Breast epithelium (tissue), 4 donors: ENCODE results near the gene SAC3D1. TPM values are rescaled to one million over a fixed set of nuclear protein-coding genes. Genes with fewer than 3 reads are reported as not detected.

Source experiments
- DNase-seq, 2 donors: peaks; one replicate each; pipeline ENCODE4 v3.0.0-alpha.2; 2019; ENCODE audit warnings: low spot score in 2 of 2
- H3K27ac ChIP-seq, 2 donors: fragments of 200-600 bp; sonication (generic) in 1 of 2; one replicate each; pipeline ENCODE4 v1.5.1; 2016 to 2019; ENCODE audit warnings: mild to moderate bottlenecking in 1 of 2
- H3K27me3 ChIP-seq, 2 donors: fragments of 200-600 bp; sonication (generic) in 1 of 2; one replicate each; pipeline versions ENCODE4 v1.5.1 to v1.6.0; 2017 to 2019; ENCODE audit warnings: control low read depth in 1 of 2, mild to moderate bottlenecking in 1 of 2
- H3K36me3 ChIP-seq: fragments of 200-600 bp; one replicate; pipeline ENCODE4 v1.5.1; 2019
- H3K4me1 ChIP-seq, 2 donors: fragments of 200-600 bp; sonication (generic); one replicate each; pipeline ENCODE4 v1.5.1; 2016 to 2019; ENCODE audit warnings: control low read depth in 1 of 2
- H3K4me3 ChIP-seq, 3 donors: fragments of 200-600 bp; sonication (generic); 1 replicate in 2 of 3; 2 replicates in 1 of 3; pipeline ENCODE4 v1.5.1; 2016 to 2019; ENCODE audit warnings: mild to moderate bottlenecking in 3 of 3, moderate library complexity in 2 of 3
- H3K9me3 ChIP-seq, 2 donors: fragments of 200-600 bp; sonication (generic) in 1 of 2; one replicate each; pipeline ENCODE4 v1.5.1; 2016 to 2019; ENCODE audit warnings: control low read depth in 1 of 2
- POLR2A ChIP-seq: fragments of 450-650 bp; IDR thresholded peaks from one replicate; pipeline ENCODE4 v1.6.1; 2016; ENCODE audit warnings: antibody characterized with exemption, mild to moderate bottlenecking, moderate library complexity
- POLR2AphosphoS5 ChIP-seq, 3 donors: sonication (generic); formaldehyde crosslinking; IDR thresholded peaks; one replicate each; pipeline ENCODE4 v1.6.1; 2017; ENCODE audit warnings: antibody characterized with exemption in 3 of 3
- intact Hi-C: fragments of 100-400 bp; cut with DNase I; formaldehyde crosslinking; loops from one replicate; pipeline ENCODE4 v1.15.1; 2023; ENCODE audit warnings: low total_unique reads
- total RNA-seq, 3 donors: library from RNA; depleted of rRNA; stranded (reverse); fragments of >200 nt; gene quantifications; one replicate each; pipeline ENCODE4 v1.1.0, GENCODE V29; 2016
- TF ChIP-seq, protein P1 (sequence below), 3 donors: fragments of 450-650 bp; IDR thresholded peaks; one replicate each; pipeline ENCODE4 v1.5.1; 2016 to 2017; ENCODE audit warnings: antibody characterized with exemption in 3 of 3, mild to moderate bottlenecking in 3 of 3, moderate library complexity in 3 of 3

The SAC3D1 gene
- total RNA-seq, 3 donors from 2014 or later = 7.5 to 9.2 (median 7.5) TPM

DNA sequence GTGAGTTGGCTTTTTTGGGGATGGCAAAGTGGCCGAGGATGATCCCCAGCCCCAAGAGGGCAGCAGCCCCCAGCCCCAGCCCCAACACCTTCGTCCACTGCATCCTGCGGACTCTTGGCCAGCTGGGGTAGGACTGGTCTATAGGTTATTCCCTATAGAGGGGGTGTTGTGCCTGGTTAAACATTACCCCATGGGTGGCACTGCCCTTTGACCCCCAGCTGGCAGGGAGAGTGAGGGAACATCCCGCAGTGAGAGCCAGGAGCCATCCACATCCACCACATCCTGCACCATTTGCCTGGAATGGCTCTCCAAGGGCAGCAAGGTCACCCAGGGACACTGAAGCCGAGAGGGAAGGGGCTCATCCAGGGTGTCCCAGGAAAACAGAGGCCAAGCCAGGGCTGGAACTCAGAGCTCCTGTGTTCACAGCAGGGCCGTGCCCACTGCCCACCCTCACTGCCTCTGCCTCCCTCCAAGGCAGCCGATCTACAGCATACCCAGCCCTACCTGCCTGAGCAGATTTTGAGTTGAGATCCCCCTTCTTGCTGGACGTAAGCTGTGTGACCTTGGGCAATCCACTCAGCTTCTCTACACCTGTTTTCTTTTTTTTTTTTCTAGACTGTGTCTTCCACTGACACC lies 17.5 kb downstream of the SAC3D1 start, which contains the start of gene NAALADL1:
NAALADL1 (minus strand) TSS at position 135 of the 636 bp plus-strand sequence; CDS start at position 103, 32 bp downstream.
- no peaks in the 10 kb centered on the region for H3K9me3 ChIP-seq
- no peaks in the 10 kb centered on the region for H3K4me1 ChIP-seq
- H3K4me3 ChIP-seq = no peak within 1 kb of the TSS
- no peak for DNase-seq
- TF ChIP-seq POLR2AphosphoS5 (IDR thresholded peaks at IDR 0.05) = no peak
- TF ChIP-seq, protein P1, sequence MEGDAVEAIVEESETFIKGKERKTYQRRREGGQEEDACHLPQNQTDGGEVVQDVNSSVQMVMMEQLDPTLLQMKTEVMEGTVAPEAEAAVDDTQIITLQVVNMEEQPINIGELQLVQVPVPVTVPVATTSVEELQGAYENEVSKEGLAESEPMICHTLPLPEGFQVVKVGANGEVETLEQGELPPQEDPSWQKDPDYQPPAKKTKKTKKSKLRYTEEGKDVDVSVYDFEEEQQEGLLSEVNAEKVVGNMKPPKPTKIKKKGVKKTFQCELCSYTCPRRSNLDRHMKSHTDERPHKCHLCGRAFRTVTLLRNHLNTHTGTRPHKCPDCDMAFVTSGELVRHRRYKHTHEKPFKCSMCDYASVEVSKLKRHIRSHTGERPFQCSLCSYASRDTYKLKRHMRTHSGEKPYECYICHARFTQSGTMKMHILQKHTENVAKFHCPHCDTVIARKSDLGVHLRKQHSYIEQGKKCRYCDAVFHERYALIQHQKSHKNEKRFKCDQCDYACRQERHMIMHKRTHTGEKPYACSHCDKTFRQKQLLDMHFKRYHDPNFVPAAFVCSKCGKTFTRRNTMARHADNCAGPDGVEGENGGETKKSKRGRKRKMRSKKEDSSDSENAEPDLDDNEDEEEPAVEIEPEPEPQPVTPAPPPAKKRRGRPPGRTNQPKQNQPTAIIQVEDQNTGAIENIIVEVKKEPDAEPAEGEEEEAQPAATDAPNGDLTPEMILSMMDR (IDR thresholded peaks at IDR 0.05) = no peak
- TF ChIP-seq POLR2A = no peak
- H3K27ac ChIP-seq = no peak within 1 kb of the TSS
- intact Hi-C loops = no loop called here
- no peaks in the 10 kb centered on the region for H3K36me3 ChIP-seq
- no peaks in the 10 kb centered on the region for H3K27me3 ChIP-seq

DNA sequence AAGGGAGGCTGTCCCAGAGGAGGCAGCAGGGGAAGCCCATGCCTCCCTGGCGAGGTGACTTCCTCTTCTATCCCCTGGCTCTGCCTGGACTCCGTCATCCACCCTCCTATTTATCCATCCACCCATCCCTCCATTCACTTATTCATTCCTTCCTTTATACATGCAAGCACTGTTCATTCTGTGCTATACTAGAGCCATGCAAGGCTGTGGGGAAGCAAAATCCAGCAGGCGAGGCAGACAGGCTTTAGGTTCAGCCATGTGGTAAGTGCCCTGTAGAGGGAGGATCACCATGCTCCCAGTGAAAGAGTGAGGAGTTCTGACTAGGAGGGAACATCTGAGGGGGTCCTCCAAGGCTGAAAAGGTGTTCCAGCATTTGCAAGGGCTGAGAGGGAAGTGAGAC lies 18.5 kb downstream of the SAC3D1 start:
- Histone ChIP-seq H3K27me3 (no peaks in the 10 kb centered on the region), H3K27ac (no peak overlapping the region), H3K4me3 (no peak overlapping the region), H3K9me3 (no peaks in the 10 kb centered on the region), H3K36me3 (no peaks in the 10 kb centered on the region), H3K4me1 (no peaks in the 10 kb centered on the region)
- intact Hi-C loops = no loop called here
- TF ChIP-seq POLR2A (no peak), POLR2AphosphoS5 (IDR thresholded peaks at IDR 0.05) (no peak)
- TF ChIP-seq, protein P1 (IDR thresholded peaks at IDR 0.05) = no peak
- no peak for DNase-seq

DNA sequence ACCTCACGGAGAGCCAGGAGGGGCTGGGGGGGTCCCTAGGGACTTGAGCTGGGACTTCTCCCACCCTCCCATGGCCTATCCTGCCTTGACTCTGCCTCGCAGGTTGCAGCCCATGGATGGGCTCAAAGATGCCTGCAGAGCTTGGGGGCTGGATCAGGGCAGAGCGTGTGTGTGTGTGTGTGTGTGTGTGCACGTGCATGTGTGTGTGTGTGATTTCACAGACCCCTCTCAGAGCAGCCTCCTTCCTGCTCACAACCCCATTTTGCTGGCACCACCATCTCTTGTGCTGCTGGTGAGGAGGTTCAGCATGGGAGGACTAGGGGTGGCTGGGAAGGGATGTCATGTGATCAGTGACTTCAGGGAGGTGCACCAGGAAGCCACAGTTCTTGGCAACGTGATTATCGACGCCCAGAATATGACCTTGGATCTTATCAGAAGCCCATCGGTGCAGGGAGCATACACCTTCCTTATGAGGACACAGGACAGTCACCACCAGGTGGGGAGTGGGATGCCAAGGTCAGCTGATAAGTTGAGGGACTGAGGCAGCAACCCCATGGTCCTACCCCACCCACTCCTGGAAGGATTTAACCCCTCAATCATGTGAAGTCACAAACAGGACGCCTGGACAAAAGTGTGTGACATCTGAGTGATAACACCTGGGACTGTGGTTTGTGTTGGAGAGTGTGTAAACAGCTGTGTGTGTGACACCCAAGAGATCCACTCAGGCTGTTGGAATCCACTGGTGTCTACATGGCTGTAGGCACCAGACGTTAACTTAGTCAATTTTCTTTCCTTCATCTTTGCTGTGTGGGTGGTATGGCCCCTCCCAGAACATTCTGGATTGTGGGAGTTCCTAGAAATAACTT lies 19.2 kb downstream of the SAC3D1 start:
- Histone ChIP-seq H3K9me3 (no peaks in the 10 kb centered on the region), H3K4me3 (no peak overlapping the region), H3K27ac (no peak overlapping the region), H3K36me3 (no peaks in the 10 kb centered on the region), H3K27me3 (no peaks in the 10 kb centered on the region), H3K4me1 (no peaks in the 10 kb centered on the region)
- no peak for DNase-seq
- no peak for TF ChIP-seq POLR2A
- TF ChIP-seq, protein P1 (IDR thresholded peaks at IDR 0.05) = no peak
- no peak for TF ChIP-seq POLR2AphosphoS5 (IDR thresholded peaks at IDR 0.05)
- intact Hi-C loops = no loop called here

DNA sequence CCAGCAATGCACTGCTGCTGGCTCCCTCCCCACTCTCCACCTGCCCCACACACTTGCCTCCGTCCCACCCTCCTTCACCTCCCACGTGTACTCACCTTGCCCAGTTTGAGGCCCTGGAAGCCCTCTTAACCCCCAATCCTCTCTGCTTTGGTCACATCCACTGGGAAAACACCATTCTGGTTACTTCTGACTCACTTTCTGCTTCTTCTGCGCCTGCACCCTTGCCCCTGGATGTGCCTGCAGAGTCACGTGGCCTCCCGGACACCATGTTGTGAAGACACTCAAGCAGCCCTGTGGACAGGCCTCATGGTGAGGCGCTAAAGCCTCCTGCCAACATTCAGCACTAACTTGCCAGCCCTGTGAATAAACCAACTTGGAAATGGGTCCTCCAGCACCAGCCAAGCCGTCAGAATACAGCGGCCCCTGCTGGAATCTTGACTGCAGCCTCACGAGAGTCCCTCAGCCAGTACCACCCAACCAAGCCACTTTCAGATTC lies 20.0 kb downstream of the SAC3D1 start:
- Histone ChIP-seq H3K27me3 (no peaks in the 10 kb centered on the region), H3K27ac (no peak overlapping the region), H3K4me1 (no peaks in the 10 kb centered on the region), H3K36me3 (no peaks in the 10 kb centered on the region), H3K9me3 (no peaks in the 10 kb centered on the region), H3K4me3 (no peak overlapping the region)
- intact Hi-C loops = no loop called here
- no peak for DNase-seq
- TF ChIP-seq, protein P1 (IDR thresholded peaks at IDR 0.05) = no peak
- TF ChIP-seq POLR2AphosphoS5 (IDR thresholded peaks at IDR 0.05) (no peak), POLR2A (no peak)

DNA sequence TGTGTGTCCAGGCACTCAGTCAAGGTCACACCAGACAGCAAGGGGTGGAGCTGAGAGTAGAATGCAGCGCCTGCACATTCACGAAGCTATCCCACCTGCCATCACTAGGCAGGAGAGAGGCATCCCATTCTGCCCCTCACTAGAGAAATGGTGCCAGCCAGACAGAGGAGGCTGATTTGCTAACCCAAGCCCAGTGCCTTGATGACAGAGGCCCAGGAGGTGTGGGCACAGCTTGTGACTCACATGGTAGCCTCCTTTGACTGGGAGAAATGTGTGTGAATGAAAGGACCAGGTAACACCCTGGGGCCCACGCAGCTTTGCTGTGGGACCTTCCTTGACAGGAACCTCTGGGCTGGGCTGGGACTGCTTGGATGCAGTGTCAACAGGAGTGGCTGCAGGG lies 22.5 kb downstream of the SAC3D1 start:
- no peak for DNase-seq
- TF ChIP-seq, protein P1 (IDR thresholded peaks at IDR 0.05) = no peak
- TF ChIP-seq POLR2AphosphoS5 (IDR thresholded peaks at IDR 0.05) (no peak), POLR2A (no peak)
- intact Hi-C loops = no loop called here
- no peak overlapping the region for H3K4me3 ChIP-seq
- H3K9me3 ChIP-seq = no peaks in the 10 kb centered on the region
- H3K4me1 ChIP-seq = no peaks in the 10 kb centered on the region
- H3K36me3 ChIP-seq = no peaks in the 10 kb centered on the region
- H3K27me3 ChIP-seq = no peaks in the 10 kb centered on the region
- no peak overlapping the region for H3K27ac ChIP-seq
